AG09319 (cell line): ENCODE measurements around the gene PRSS50.

Experiments used
- DNase-seq: peaks from one replicate; pipeline ENCODE4 v3.0.0-alpha.2; 2010; ENCODE audit warnings: low read depth; ENCODE audit errors: extremely low read depth
- TF ChIP-seq, protein P1 (sequence below): IDR thresholded peaks from 2 replicates; pipeline ENCODE4 v1.5.1; 2011; ENCODE audit warnings: low read depth, mild to moderate bottlenecking, inconsistent platforms, low read length, moderate library complexity

Gene PRSS50

GRCh38 chr3:46681856-46682540, 35.7 kb downstream of the PRSS50 start:
- TF ChIP-seq, protein P1, sequence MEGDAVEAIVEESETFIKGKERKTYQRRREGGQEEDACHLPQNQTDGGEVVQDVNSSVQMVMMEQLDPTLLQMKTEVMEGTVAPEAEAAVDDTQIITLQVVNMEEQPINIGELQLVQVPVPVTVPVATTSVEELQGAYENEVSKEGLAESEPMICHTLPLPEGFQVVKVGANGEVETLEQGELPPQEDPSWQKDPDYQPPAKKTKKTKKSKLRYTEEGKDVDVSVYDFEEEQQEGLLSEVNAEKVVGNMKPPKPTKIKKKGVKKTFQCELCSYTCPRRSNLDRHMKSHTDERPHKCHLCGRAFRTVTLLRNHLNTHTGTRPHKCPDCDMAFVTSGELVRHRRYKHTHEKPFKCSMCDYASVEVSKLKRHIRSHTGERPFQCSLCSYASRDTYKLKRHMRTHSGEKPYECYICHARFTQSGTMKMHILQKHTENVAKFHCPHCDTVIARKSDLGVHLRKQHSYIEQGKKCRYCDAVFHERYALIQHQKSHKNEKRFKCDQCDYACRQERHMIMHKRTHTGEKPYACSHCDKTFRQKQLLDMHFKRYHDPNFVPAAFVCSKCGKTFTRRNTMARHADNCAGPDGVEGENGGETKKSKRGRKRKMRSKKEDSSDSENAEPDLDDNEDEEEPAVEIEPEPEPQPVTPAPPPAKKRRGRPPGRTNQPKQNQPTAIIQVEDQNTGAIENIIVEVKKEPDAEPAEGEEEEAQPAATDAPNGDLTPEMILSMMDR: no peak
- DNase-seq: no peak

- TF ChIP-seq, protein P1: no peak
- DNase-seq: no peak
Observed at GRCh38 chr3:46681387-46681786, 36.3 kb downstream of the PRSS50 start.

- TF ChIP-seq, protein P1: no peak
- no peak for DNase-seq
Observed at GRCh38 chr3:46680298-46680826, 37.3 kb downstream of the PRSS50 start.

DNA sequence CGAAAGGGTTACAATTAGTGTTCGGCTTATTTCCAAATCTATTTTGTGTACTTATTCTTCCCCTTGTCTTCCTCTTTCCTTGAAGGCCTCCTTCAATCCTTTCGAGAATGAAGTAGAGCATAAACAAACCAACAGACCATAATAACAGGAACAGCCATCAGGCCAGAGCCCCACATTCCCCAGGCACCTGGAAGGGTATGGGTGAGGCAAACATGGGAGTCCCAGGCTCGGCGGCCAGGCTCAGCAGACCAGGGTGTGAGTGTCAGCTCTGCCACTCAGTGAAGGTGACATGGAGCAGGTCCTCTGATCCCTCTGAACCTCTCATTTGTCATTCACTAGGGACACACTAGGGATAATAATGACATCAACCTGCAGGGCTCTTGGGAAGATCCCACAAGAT, 38.0 kb downstream of the PRSS50 start:
- TF ChIP-seq, protein P1: no peak
- no peak for DNase-seq

- TF ChIP-seq, protein P1: no peak
- DNase-seq: no peak
Observed at GRCh38 chr3:46678280-46678679, 39.4 kb downstream of the PRSS50 start.

GRCh38 chr3:46677411-46677726, 40.3 kb downstream of the PRSS50 start:
- DNase-seq: no peak
- TF ChIP-seq, protein P1: no peak

- TF ChIP-seq, protein P1: no peak
- DNase-seq: no peak
Observed at GRCh38 chr3:46676601-46677410, 40.9 kb downstream of the PRSS50 start.
